ENCODE results near the gene LGALS7. TPM values are rescaled to one million over a fixed set of nuclear protein-coding genes. Genes with fewer than 3 reads are reported as not detected.
A peak's percentile ranks its signal among the peaks of the same experiment; 100 is the strongest.

LGALS7 gene
- polyA plus RNA-seq, 2 donors: 405 to 2,874 TPM

GRCh38 chr19:38723606-38723965, 49.7 kb downstream of the LGALS7 start:
- H3K27ac ChIP-seq (ENCODE audit: low read depth in 2 of 2, low read length in 1 of 2): no peak overlapping the region
- WGBS, 2 donors: 78 to 79% methylated on average over 11 of the region's 11 CpGs
- H3K27me3 ChIP-seq (ENCODE audit: control insufficient read depth in 1 of 2, insufficient read depth in 2 of 2, low read length in 2 of 2): no peaks in the 10 kb centered on the region
- H3K9me3 ChIP-seq (ENCODE audit: control insufficient read depth in 2 of 2, insufficient read depth in 1 of 2, low read depth in 1 of 2, low read length in 1 of 2): no peaks in the 10 kb centered on the region
- peaks cover 3 to 20% of the 10 kb centered on the region in 2 donors for H3K4me1 ChIP-seq (ENCODE audit: control insufficient read depth in 2 of 2, insufficient read depth in 2 of 2, low read length in 1 of 2)
- no peak overlapping the region for H3K4me3 ChIP-seq (ENCODE audit: low read depth in 1 of 2, low read length in 2 of 2)
- H3K36me3 ChIP-seq (ENCODE audit: control insufficient read depth in 2 of 2, insufficient read depth in 2 of 2, low read length in 1 of 2): peaks cover 33 to 96% of the 10 kb centered on the region in 2 donors

GRCh38 chr19:38722947-38723605, 50.2 kb downstream of the LGALS7 start:
- H3K4me3 ChIP-seq (ENCODE audit: low read depth in 1 of 2, low read length in 2 of 2): no peak overlapping the region
- H3K9me3 ChIP-seq (ENCODE audit: control insufficient read depth in 2 of 2, insufficient read depth in 1 of 2, low read depth in 1 of 2, low read length in 1 of 2): no peaks in the 10 kb centered on the region
- peak overlapping the region; percentile 10 to 39 for H3K27ac ChIP-seq (ENCODE audit: low read depth in 2 of 2, low read length in 1 of 2)
- H3K4me1 ChIP-seq (ENCODE audit: control insufficient read depth in 2 of 2, insufficient read depth in 2 of 2, low read length in 1 of 2): peaks cover 3 to 21% of the 10 kb centered on the region in 2 donors
- H3K36me3 ChIP-seq (ENCODE audit: control insufficient read depth in 2 of 2, insufficient read depth in 2 of 2, low read length in 1 of 2): peaks cover 31 to 94% of the 10 kb centered on the region in 2 donors
- WGBS, 2 donors: 89 to 92% methylated on average over 10 of the region's 10 CpGs
- no peaks in the 10 kb centered on the region for H3K27me3 ChIP-seq (ENCODE audit: control insufficient read depth in 1 of 2, insufficient read depth in 2 of 2, low read length in 2 of 2)

- Histone ChIP-seq H3K27me3 (ENCODE audit: control insufficient read depth in 1 of 2, insufficient read depth in 2 of 2, low read length in 2 of 2) (no peaks in the 10 kb centered on the region), H3K4me3 (ENCODE audit: low read depth in 1 of 2, low read length in 2 of 2) (no peak overlapping the region), H3K9me3 (ENCODE audit: control insufficient read depth in 2 of 2, insufficient read depth in 1 of 2, low read depth in 1 of 2, low read length in 1 of 2) (no peaks in the 10 kb centered on the region), H3K4me1 (ENCODE audit: control insufficient read depth in 2 of 2, insufficient read depth in 2 of 2, low read length in 1 of 2) (peaks cover 3 to 21% of the 10 kb centered on the region in 2 donors), H3K36me3 (ENCODE audit: control insufficient read depth in 2 of 2, insufficient read depth in 2 of 2, low read length in 1 of 2) (peaks cover 31 to 94% of the 10 kb centered on the region in 2 donors), H3K27ac (ENCODE audit: low read depth in 2 of 2, low read length in 1 of 2) (peak overlapping the region; percentile 10 to 29)
- WGBS, 2 donors: 63 to 68% methylated on average over 17 of the region's 17 CpGs
Observed at GRCh38 chr19:38721979-38722773, 51.1 kb downstream of the LGALS7 start.

GRCh38 chr19:38721496-38721895, 51.8 kb downstream of the LGALS7 start:
- WGBS, 2 donors: 91% methylated on average over 20 of the region's 20 CpGs
- Histone ChIP-seq H3K36me3 (ENCODE audit: control insufficient read depth in 2 of 2, insufficient read depth in 2 of 2, low read length in 1 of 2) (peaks cover 29 to 93% of the 10 kb centered on the region in 2 donors), H3K9me3 (ENCODE audit: control insufficient read depth in 2 of 2, insufficient read depth in 1 of 2, low read depth in 1 of 2, low read length in 1 of 2) (no peaks in the 10 kb centered on the region), H3K27me3 (ENCODE audit: control insufficient read depth in 1 of 2, insufficient read depth in 2 of 2, low read length in 2 of 2) (no peaks in the 10 kb centered on the region), H3K4me1 (ENCODE audit: control insufficient read depth in 2 of 2, insufficient read depth in 2 of 2, low read length in 1 of 2) (peaks cover 3 to 17% of the 10 kb centered on the region in 2 donors), H3K27ac (ENCODE audit: low read depth in 2 of 2, low read length in 1 of 2) (peak overlapping the region in 1 of 2 donors; percentile 6), H3K4me3 (ENCODE audit: low read depth in 1 of 2, low read length in 2 of 2) (no peak overlapping the region)

Other genes with a start within 250 kb of the LGALS7 start
- 1 to 10 TPM; 3.3 to 7.3 TPM for gene MAP4K1, start 155.6 kb downstream of the LGALS7 start, polyA plus RNA-seq
- 100 to 1,000 TPM; 248 to 396 TPM for gene EIF3K, start 154.3 kb downstream of the LGALS7 start, polyA plus RNA-seq
- gene ACTN4, start 125.9 kb downstream of the LGALS7 start, polyA plus RNA-seq: 100 to 1,000 TPM; 261 to 376 TPM
- gene CAPN12, start 29.0 kb downstream of the LGALS7 start, polyA plus RNA-seq: 10 to 100 TPM in 1 of 2 donors, 1 to 10 TPM in 1; 4.1 to 12.3 TPM
- 1,000 to 10,000 TPM; 3,260 to 6,105 TPM for gene LGALS7B, start 15.7 kb upstream of the LGALS7 start, polyA plus RNA-seq
- 1 to 10 TPM in 1 of 2 donors, under 1 TPM in 1; 0.66 to 2.3 TPM for gene LGALS4, start 39.4 kb upstream of the LGALS7 start, polyA plus RNA-seq
- 100 to 1,000 TPM; 108 to 215 TPM for gene ECH1, start 58.3 kb upstream of the LGALS7 start, polyA plus RNA-seq
- 100 to 1,000 TPM; 134 to 150 TPM for gene HNRNPL, start 76.5 kb upstream of the LGALS7 start, polyA plus RNA-seq
- gene RINL, start 104.8 kb upstream of the LGALS7 start, polyA plus RNA-seq: 10 to 100 TPM in 1 of 2 donors, 1 to 10 TPM in 1; 8.4 to 20.5 TPM
- gene SIRT2, start 126.1 kb upstream of the LGALS7 start, polyA plus RNA-seq: 10 to 100 TPM; 29.5 to 36.1 TPM
- gene NFKBIB, start 126.5 kb upstream of the LGALS7 start, polyA plus RNA-seq: 10 to 100 TPM; 34.3 to 44.0 TPM
- 1 to 10 TPM; 1.7 to 5.3 TPM for gene CCER2, start 138.7 kb upstream of the LGALS7 start, polyA plus RNA-seq
- gene SARS2, start 157.2 kb upstream of the LGALS7 start, polyA plus RNA-seq: 10 to 100 TPM; 27.4 to 43.9 TPM
- 10 to 100 TPM; 15.0 to 54.4 TPM for gene MRPS12, start 157.4 kb upstream of the LGALS7 start, polyA plus RNA-seq
- gene FBXO17, start 202.2 kb upstream of the LGALS7 start, polyA plus RNA-seq: 1 to 10 TPM; 5.4 to 6.1 TPM